Testis (tissue), 2 donors: ENCODE measurements around the gene TPSG1.

ENCODE experiments used
- CTCF ChIP-seq, 3 experiments: fragments of 450-650 bp in 2 of 3; fragments of 200-600 bp in 1 of 3; sonication (generic) in 1 of 3; IDR thresholded peaks; one replicate each; pipeline ENCODE4 v1.5.1; 2016 to 2019; ENCODE audit warnings: antibody characterized with exemption in 3 of 3, mild to moderate bottlenecking in 2 of 3, moderate library complexity in 1 of 3
- POLR2A ChIP-seq: fragments of 450-650 bp; IDR thresholded peaks from one replicate; pipeline ENCODE4 v1.6.1; 2017; ENCODE audit warnings: antibody characterized with exemption, mild to moderate bottlenecking, moderate library complexity

- TF ChIP-seq CTCF (IDR thresholded peaks at IDR 0.05) (peak; percentile 81 to 88 (median 84)), POLR2A (no peak)
These were observed 30.2 kb downstream of the TPSG1 start for GRCh38 chr16:1194665-1195392.
